ENCODE measurements around the gene PKD2. TPM values are rescaled to one million over a fixed set of nuclear protein-coding genes. Genes with fewer than 3 reads are reported as not detected.

The PKD2 gene
- total RNA-seq, 1 experiment from 2014 or later = 21.4 TPM

DNA sequence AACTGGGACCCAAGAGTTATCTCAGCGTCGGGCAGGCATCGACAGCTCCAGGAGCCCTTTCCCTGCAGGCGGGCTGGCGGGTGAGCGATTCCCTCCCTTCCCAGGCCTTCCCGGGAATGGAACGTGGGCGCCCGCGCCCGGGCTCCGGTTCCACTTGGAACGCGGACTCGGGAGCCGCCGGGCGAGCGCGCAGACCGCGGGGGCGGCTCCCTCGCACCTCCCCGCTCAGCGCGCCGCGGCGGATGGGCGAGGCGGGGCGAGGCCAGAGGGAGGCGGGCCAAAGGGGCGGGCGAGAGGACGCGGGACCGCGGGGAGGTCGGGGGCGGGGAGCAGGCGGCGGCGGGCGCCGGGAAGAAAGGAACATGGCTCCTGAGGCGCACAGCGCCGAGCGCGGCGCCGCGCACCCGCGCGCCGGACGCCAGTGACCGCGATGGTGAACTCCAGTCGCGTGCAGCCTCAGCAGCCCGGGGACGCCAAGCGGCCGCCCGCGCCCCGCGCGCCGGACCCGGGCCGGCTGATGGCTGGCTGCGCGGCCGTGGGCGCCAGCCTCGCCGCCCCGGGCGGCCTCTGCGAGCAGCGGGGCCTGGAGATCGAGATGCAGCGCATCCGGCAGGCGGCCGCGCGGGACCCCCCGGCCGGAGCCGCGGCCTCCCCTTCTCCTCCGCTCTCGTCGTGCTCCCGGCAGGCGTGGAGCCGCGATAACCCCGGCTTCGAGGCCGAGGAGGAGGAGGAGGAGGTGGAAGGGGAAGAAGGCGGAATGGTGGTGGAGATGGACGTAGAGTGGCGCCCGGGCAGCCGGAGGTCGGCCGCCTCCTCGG, at the start of gene PKD2 (continued):
- TF ChIP-seq, protein P1, sequence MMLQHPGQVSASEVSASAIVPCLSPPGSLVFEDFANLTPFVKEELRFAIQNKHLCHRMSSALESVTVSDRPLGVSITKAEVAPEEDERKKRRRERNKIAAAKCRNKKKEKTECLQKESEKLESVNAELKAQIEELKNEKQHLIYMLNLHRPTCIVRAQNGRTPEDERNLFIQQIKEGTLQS (CRISPR knock-in tag; conservative IDR thresholded peaks at IDR 0.05) = no peak
- TF ChIP-seq, protein P2, sequence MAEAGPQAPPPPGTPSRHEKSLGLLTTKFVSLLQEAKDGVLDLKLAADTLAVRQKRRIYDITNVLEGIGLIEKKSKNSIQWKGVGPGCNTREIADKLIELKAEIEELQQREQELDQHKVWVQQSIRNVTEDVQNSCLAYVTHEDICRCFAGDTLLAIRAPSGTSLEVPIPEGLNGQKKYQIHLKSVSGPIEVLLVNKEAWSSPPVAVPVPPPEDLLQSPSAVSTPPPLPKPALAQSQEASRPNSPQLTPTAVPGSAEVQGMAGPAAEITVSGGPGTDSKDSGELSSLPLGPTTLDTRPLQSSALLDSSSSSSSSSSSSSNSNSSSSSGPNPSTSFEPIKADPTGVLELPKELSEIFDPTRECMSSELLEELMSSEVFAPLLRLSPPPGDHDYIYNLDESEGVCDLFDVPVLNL (CRISPR knock-in tag; IDR thresholded peaks at IDR 0.05; ENCODE audit: borderline replicate concordance, low read depth) = peak; percentile 51
- TF ChIP-seq FOXP1 (CRISPR knock-in tag; IDR thresholded peaks at IDR 0.05; ENCODE audit: borderline replicate concordance) = no peak
- TF ChIP-seq, protein P3, sequence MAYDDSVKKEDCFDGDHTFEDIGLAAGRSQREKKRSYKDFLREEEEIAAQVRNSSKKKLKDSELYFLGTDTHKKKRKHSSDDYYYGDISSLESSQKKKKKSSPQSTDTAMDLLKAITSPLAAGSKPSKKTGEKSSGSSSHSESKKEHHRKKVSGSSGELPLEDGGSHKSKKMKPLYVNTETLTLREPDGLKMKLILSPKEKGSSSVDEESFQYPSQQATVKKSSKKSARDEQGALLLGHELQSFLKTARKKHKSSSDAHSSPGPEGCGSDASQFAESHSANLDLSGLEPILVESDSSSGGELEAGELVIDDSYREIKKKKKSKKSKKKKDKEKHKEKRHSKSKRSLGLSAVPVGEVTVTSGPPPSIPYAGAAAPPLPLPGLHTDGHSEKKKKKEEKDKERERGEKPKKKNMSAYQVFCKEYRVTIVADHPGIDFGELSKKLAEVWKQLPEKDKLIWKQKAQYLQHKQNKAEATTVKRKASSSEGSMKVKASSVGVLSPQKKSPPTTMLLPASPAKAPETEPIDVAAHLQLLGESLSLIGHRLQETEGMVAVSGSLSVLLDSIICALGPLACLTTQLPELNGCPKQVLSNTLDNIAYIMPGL (CRISPR knock-in tag; IDR thresholded peaks at IDR 0.05) = peak; percentile 60; the same call in 1 of the 2 replicates
- TF ChIP-seq JAZF1 (CRISPR knock-in tag; IDR thresholded peaks at IDR 0.05) = no peak
- no peak for TF ChIP-seq RELA (CRISPR knock-in tag; IDR thresholded peaks at IDR 0.05; ENCODE audit: borderline replicate concordance)
- TF ChIP-seq ZNF423 (CRISPR knock-in tag; IDR thresholded peaks at IDR 0.05) = peak; percentile 11; the same call in 1 of the 2 replicates
- TF ChIP-seq, protein P4, sequence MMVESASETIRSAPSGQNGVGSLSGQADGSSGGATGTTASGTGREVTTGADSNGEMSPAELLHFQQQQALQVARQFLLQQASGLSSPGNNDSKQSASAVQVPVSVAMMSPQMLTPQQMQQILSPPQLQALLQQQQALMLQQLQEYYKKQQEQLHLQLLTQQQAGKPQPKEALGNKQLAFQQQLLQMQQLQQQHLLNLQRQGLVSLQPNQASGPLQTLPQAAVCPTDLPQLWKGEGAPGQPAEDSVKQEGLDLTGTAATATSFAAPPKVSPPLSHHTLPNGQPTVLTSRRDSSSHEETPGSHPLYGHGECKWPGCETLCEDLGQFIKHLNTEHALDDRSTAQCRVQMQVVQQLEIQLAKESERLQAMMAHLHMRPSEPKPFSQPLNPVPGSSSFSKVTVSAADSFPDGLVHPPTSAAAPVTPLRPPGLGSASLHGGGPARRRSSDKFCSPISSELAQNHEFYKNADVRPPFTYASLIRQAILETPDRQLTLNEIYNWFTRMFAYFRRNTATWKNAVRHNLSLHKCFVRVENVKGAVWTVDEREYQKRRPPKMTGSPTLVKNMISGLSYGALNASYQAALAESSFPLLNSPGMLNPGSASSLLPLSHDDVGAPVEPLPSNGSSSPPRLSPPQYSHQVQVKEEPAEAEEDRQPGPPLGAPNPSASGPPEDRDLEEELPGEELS (CRISPR knock-in tag; IDR thresholded peaks at IDR 0.05) = peak; percentile 88
- TF ChIP-seq ZNF396 (CRISPR knock-in tag; IDR thresholded peaks at IDR 0.05; ENCODE audit: borderline replicate concordance) = no peak
- no peak for TF ChIP-seq GTF2I (CRISPR knock-in tag; conservative IDR thresholded peaks at IDR 0.05)
- TF ChIP-seq ZNF263 (CRISPR knock-in tag; IDR thresholded peaks at IDR 0.05; ENCODE audit: low read depth) = no peak
- TF ChIP-seq, protein P5, sequence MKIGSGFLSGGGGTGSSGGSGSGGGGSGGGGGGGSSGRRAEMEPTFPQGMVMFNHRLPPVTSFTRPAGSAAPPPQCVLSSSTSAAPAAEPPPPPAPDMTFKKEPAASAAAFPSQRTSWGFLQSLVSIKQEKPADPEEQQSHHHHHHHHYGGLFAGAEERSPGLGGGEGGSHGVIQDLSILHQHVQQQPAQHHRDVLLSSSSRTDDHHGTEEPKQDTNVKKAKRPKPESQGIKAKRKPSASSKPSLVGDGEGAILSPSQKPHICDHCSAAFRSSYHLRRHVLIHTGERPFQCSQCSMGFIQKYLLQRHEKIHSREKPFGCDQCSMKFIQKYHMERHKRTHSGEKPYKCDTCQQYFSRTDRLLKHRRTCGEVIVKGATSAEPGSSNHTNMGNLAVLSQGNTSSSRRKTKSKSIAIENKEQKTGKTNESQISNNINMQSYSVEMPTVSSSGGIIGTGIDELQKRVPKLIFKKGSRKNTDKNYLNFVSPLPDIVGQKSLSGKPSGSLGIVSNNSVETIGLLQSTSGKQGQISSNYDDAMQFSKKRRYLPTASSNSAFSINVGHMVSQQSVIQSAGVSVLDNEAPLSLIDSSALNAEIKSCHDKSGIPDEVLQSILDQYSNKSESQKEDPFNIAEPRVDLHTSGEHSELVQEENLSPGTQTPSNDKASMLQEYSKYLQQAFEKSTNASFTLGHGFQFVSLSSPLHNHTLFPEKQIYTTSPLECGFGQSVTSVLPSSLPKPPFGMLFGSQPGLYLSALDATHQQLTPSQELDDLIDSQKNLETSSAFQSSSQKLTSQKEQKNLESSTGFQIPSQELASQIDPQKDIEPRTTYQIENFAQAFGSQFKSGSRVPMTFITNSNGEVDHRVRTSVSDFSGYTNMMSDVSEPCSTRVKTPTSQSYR (CRISPR knock-in tag; IDR thresholded peaks at IDR 0.05) = 0 out of 2 replicates have a peak, but pooled peaks have one; percentile 23
- TF ChIP-seq ETV6 (CRISPR knock-in tag; IDR thresholded peaks at IDR 0.05) = peak; percentile 86; the same call in 1 of the 2 replicates
- TF ChIP-seq HMGA2 (CRISPR knock-in tag; IDR thresholded peaks at IDR 0.05) = no peak
- peak; percentile 82 for TF ChIP-seq SP1 (CRISPR knock-in tag; conservative IDR thresholded peaks at IDR 0.05)
- 0 out of 2 replicates have a peak, but pooled peaks have one; percentile 21 for TF ChIP-seq NFYB (CRISPR knock-in tag; conservative IDR thresholded peaks at IDR 0.05; ENCODE audit: low read depth)
- no peak for TF ChIP-seq SMAD3 (CRISPR knock-in tag; IDR thresholded peaks at IDR 0.05; ENCODE audit: borderline replicate concordance)
- TF ChIP-seq, protein P6, sequence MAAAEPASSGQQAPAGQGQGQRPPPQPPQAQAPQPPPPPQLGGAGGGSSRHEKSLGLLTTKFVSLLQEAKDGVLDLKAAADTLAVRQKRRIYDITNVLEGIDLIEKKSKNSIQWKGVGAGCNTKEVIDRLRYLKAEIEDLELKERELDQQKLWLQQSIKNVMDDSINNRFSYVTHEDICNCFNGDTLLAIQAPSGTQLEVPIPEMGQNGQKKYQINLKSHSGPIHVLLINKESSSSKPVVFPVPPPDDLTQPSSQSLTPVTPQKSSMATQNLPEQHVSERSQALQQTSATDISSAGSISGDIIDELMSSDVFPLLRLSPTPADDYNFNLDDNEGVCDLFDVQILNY (CRISPR knock-in tag; IDR thresholded peaks at IDR 0.05) = peak; percentile 60; the same call in 1 of the 2 replicates
